Measurements from ENCODE around the gene PRLH. TPM values are rescaled to one million over a fixed set of nuclear protein-coding genes. Genes with fewer than 3 reads are reported as not detected.

The PRLH gene
- polyA plus RNA-seq, 4 donors: not detected

GRCh38 chr2:237563816-237564215 is 2.6 kb upstream of the PRLH start:
- DNase-seq (ENCODE audit: low read depth in 4 of 4, low spot score in 3 of 4): no peak

- no peak for DNase-seq (ENCODE audit: low read depth in 4 of 4, low spot score in 3 of 4)
Measured at GRCh38 chr2:237564526-237565131, 1.7 kb upstream of the PRLH start.

- no peak for DNase-seq (ENCODE audit: low read depth in 4 of 4, low spot score in 3 of 4)
Measured at GRCh38 chr2:237565974-237566373, 400 bp upstream of the PRLH start.

- no peak for DNase-seq (ENCODE audit: low read depth in 4 of 4, low spot score in 3 of 4)
Measured at GRCh38 chr2:237567276-237568029, 1.1 kb downstream of the PRLH start.

- no peak for DNase-seq (ENCODE audit: low read depth in 4 of 4, low spot score in 3 of 4)
Measured at GRCh38 chr2:237568121-237568660, 1.8 kb downstream of the PRLH start.

GRCh38 chr2:237569041-237569440 is 2.7 kb downstream of the PRLH start:
- DNase-seq (ENCODE audit: low read depth in 4 of 4, low spot score in 3 of 4): no peak

- DNase-seq (ENCODE audit: low read depth in 4 of 4, low spot score in 3 of 4): no peak
Measured at GRCh38 chr2:237569896-237570295, 3.5 kb downstream of the PRLH start.

GRCh38 chr2:237570776-237571335 is 4.5 kb downstream of the PRLH start:
- no peak for DNase-seq (ENCODE audit: low read depth in 4 of 4, low spot score in 3 of 4)

GRCh38 chr2:237571551-237571950 is 5.2 kb downstream of the PRLH start:
- DNase-seq (ENCODE audit: low read depth in 4 of 4, low spot score in 3 of 4): no peak

- peak; percentile 72 to 81 (median 76) for DNase-seq (ENCODE audit: low read depth in 4 of 4, low spot score in 3 of 4)
Measured at GRCh38 chr2:237572021-237572741, 5.8 kb downstream of the PRLH start.

- no peak for DNase-seq (ENCODE audit: low read depth in 4 of 4, low spot score in 3 of 4)
Measured at GRCh38 chr2:237572742-237573101, 6.3 kb downstream of the PRLH start.

- no peak for DNase-seq (ENCODE audit: low read depth in 4 of 4, low spot score in 3 of 4)
Measured at GRCh38 chr2:237573721-237574415, 7.5 kb downstream of the PRLH start.

GRCh38 chr2:237574467-237574866 is 8.1 kb downstream of the PRLH start:
- DNase-seq (ENCODE audit: low read depth in 4 of 4, low spot score in 3 of 4): no peak

- DNase-seq (ENCODE audit: low read depth in 4 of 4, low spot score in 3 of 4): no peak
Measured at GRCh38 chr2:237574894-237575868, 8.8 kb downstream of the PRLH start.

- no peak for DNase-seq (ENCODE audit: low read depth in 4 of 4, low spot score in 3 of 4)
Measured at GRCh38 chr2:237575869-237576862, 9.8 kb downstream of the PRLH start.

GRCh38 chr2:237576974-237577373 is 10.6 kb downstream of the PRLH start:
- no peak for DNase-seq (ENCODE audit: low read depth in 4 of 4, low spot score in 3 of 4)

- no peak for DNase-seq (ENCODE audit: low read depth in 4 of 4, low spot score in 3 of 4)
Measured at GRCh38 chr2:237577458-237577857, 11.1 kb downstream of the PRLH start.
